NCI-H146 (cell line): ENCODE measurements around the gene S100A11.

Experiments
- DNase-seq: peaks from one replicate; lab custom pipeline; 2025; lab: John Stamatoyannopoulos, UW

Gene S100A11

DNA sequence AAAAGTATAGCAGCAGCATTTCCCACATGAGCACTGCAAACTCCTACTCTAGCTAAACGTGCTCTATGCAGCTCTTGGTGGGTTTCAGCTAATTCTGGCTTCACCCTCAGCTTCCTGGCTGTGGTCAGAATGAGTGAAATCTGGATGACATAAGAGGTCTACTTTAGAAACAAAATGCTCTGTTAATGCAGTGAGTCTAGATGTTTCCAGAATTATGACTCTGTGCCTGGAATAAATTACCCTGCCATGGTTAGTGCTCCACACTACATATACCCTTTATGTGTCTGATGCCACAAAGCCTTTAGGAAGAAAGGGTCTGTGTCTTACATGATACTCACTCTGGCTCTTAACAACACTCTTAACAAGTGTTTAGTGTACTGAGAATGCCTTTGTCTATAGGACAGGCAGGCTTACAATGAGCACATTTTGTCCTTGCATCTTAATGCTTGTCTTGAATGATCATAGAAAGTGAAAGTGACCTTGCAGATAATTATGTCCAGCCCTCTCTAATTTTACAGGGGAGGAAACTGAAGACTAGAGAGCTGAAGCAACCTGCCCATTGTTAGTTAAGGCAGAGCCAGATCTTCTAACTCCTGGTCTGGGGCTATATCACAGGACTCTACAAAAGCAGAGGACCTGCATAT, 52.4 kb downstream of the S100A11 start:
- DNase-seq: no peak
